ENCODE data around the gene IL3. TPM values are rescaled to one million over a fixed set of nuclear protein-coding genes. Genes with fewer than 3 reads are reported as not detected.

The IL3 gene
- total RNA-seq, 1 donor from 2014 or later, result not detected

DNA sequence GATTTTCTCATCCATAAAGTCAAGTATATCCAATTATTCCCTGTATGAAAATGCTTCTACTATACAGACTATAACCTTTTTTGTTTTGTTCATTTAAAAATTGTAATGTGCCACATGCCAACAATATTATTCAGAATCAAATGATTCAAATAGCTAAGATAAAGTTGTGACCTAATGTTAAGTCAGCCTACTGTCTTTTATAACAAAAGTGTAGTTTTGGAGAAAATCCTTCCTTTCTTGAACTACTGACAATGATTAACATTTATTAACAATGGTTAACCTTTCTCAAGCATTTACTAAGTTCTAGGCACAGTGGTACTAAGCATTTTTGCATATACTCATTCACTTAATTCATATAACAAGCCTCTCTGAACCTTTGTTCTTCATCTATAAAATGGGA lies 38.2 kb downstream of the IL3 start:
- no peak overlapping the region for H3K4me2 ChIP-seq (ENCODE audit: low read length)
- H3K27me3 ChIP-seq (ENCODE audit: insufficient read depth, low read length), result no peaks in the 10 kb centered on the region
- TF ChIP-seq, protein P1, sequence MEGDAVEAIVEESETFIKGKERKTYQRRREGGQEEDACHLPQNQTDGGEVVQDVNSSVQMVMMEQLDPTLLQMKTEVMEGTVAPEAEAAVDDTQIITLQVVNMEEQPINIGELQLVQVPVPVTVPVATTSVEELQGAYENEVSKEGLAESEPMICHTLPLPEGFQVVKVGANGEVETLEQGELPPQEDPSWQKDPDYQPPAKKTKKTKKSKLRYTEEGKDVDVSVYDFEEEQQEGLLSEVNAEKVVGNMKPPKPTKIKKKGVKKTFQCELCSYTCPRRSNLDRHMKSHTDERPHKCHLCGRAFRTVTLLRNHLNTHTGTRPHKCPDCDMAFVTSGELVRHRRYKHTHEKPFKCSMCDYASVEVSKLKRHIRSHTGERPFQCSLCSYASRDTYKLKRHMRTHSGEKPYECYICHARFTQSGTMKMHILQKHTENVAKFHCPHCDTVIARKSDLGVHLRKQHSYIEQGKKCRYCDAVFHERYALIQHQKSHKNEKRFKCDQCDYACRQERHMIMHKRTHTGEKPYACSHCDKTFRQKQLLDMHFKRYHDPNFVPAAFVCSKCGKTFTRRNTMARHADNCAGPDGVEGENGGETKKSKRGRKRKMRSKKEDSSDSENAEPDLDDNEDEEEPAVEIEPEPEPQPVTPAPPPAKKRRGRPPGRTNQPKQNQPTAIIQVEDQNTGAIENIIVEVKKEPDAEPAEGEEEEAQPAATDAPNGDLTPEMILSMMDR (IDR thresholded peaks at IDR 0.05; ENCODE audit: insufficient read depth, low read depth, low read length), result no peak
- TF ChIP-seq EZH2 (IDR thresholded peaks at IDR 0.05; ENCODE audit: insufficient read depth, low read length), result no peak
- no peak overlapping the region for H3K9ac ChIP-seq (ENCODE audit: low read length)
- peaks cover 33% of the 10 kb centered on the region for H3K4me1 Mint-ChIP-seq (ENCODE audit: low read depth, unreplicated experiment)
- H3K9me3 Mint-ChIP-seq (ENCODE audit: unreplicated experiment), result no peaks in the 10 kb centered on the region
- H3K4me3 Mint-ChIP-seq (ENCODE audit: unreplicated experiment), result no peak overlapping the region
- no peaks in the 10 kb centered on the region for H3K36me3 Mint-ChIP-seq (ENCODE audit: low read depth, unreplicated experiment)
- no peaks in the 10 kb centered on the region for H3K9me3 ChIP-seq (ENCODE audit: insufficient read depth, low read depth, low read length)
- no peak overlapping the region for H2AFZ ChIP-seq (ENCODE audit: low read depth, low read length)
- H4K20me1 ChIP-seq (ENCODE audit: insufficient read depth, low read length), result no peaks in the 10 kb centered on the region
- DNase-seq (ENCODE audit: low read depth) (peak; percentile 22), FAIRE-seq (no peak)
- H3K4me1 ChIP-seq (ENCODE audit: insufficient read depth, low read length), result peaks cover 53% of the 10 kb centered on the region
- H3K27ac ChIP-seq (ENCODE audit: low read depth, low read length), result peak overlapping the region; percentile 24
- H3K27ac Mint-ChIP-seq (ENCODE audit: unreplicated experiment), result no peak overlapping the region
- no peak overlapping the region for H3K4me3 ChIP-seq (ENCODE audit: insufficient read depth, low read depth, low read length)
- peaks cover 12% of the 10 kb centered on the region for H3K27me3 Mint-ChIP-seq (ENCODE audit: low read depth, unreplicated experiment)
- no peaks in the 10 kb centered on the region for H3K79me2 ChIP-seq (ENCODE audit: insufficient read depth, low read length)
- no peaks in the 10 kb centered on the region for H3K36me3 ChIP-seq (ENCODE audit: insufficient read depth, low read length)

DNA sequence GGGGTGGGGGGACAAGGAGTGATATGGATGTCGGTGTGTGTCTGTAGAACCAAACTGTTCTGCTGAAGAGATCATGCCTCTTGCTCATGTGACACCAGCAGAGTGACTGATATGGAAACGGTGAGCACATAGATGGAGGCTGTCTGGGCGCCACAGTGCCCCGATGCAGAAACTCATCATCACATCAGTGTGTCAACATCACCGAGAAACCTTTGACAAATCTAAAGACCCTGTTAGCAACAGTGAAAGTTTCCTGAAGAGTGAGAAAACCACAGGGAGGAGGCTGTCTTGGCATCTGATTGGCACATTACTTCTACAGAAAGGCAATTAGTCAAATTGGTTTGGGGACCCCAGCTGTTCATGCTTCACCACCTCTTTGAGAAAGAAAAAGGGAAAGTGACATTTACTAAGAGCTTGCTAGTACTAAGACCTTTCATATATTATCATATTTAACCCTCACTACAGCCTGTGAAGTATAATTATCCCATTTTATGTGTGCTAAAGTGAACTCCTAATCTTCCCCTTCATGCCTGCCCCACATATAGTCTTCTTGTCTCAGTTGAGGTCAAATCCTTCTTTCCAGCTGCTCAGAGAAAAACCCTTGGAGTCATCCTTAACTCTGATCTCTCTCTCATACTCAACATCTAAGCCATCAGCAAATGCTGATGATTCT lies 38.8 kb downstream of the IL3 start:
- no peak overlapping the region for H3K4me3 ChIP-seq (ENCODE audit: insufficient read depth, low read depth, low read length)
- no peak overlapping the region for H2AFZ ChIP-seq (ENCODE audit: low read depth, low read length)
- no peaks in the 10 kb centered on the region for H4K20me1 ChIP-seq (ENCODE audit: insufficient read depth, low read length)
- H3K9ac ChIP-seq (ENCODE audit: low read length), result no peak overlapping the region
- H3K27me3 Mint-ChIP-seq (ENCODE audit: low read depth, unreplicated experiment), result peaks cover 12% of the 10 kb centered on the region
- no peak for FAIRE-seq
- no peaks in the 10 kb centered on the region for H3K27me3 ChIP-seq (ENCODE audit: insufficient read depth, low read length)
- H3K4me1 ChIP-seq (ENCODE audit: insufficient read depth, low read length), result peaks cover 53% of the 10 kb centered on the region
- no peaks in the 10 kb centered on the region for H3K9me3 ChIP-seq (ENCODE audit: insufficient read depth, low read depth, low read length)
- no peak overlapping the region for H3K27ac Mint-ChIP-seq (ENCODE audit: unreplicated experiment)
- H3K36me3 Mint-ChIP-seq (ENCODE audit: low read depth, unreplicated experiment), result no peaks in the 10 kb centered on the region
- TF ChIP-seq, protein P1 (IDR thresholded peaks at IDR 0.05; ENCODE audit: insufficient read depth, low read depth, low read length), result no peak
- TF ChIP-seq EZH2 (IDR thresholded peaks at IDR 0.05; ENCODE audit: insufficient read depth, low read length), result no peak
- H3K27ac ChIP-seq (ENCODE audit: low read depth, low read length), result peak overlapping the region; percentile 24
- no peak overlapping the region for H3K4me2 ChIP-seq (ENCODE audit: low read length)
- H3K4me1 Mint-ChIP-seq (ENCODE audit: low read depth, unreplicated experiment), result peaks cover 34% of the 10 kb centered on the region
- no peaks in the 10 kb centered on the region for H3K9me3 Mint-ChIP-seq (ENCODE audit: unreplicated experiment)
- no peak for DNase-seq (ENCODE audit: low read depth)
- no peak overlapping the region for H3K4me3 Mint-ChIP-seq (ENCODE audit: unreplicated experiment)
- no peaks in the 10 kb centered on the region for H3K79me2 ChIP-seq (ENCODE audit: insufficient read depth, low read length)
- H3K36me3 ChIP-seq (ENCODE audit: insufficient read depth, low read length), result no peaks in the 10 kb centered on the region

DNA sequence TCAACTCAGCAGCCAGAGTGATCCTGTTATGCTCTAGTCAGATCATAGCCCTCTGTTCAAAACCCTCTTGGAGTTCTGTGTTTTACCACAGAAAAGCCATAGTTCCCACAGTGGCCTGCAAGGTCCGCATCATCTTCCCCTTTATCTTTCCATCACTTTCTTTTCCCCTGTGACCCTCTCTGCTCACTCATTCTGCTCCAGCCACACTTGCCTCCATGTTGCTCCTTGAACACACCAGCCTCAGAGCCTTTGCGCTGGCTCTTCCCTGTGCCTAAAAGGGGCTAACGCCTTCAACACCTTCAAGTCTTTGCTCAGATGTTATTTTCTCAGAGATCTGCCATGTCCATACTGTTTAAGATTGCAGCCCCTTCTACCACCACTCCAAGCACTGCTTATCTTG lies 39.5 kb downstream of the IL3 start:
- TF ChIP-seq EZH2 (IDR thresholded peaks at IDR 0.05; ENCODE audit: insufficient read depth, low read length), result no peak
- TF ChIP-seq, protein P1 (IDR thresholded peaks at IDR 0.05; ENCODE audit: insufficient read depth, low read depth, low read length), result no peak
- H3K9me3 ChIP-seq (ENCODE audit: insufficient read depth, low read depth, low read length), result no peaks in the 10 kb centered on the region
- H3K79me2 ChIP-seq (ENCODE audit: insufficient read depth, low read length), result no peaks in the 10 kb centered on the region
- no peaks in the 10 kb centered on the region for H3K9me3 Mint-ChIP-seq (ENCODE audit: unreplicated experiment)
- H3K4me2 ChIP-seq (ENCODE audit: low read length), result no peak overlapping the region
- H3K4me1 Mint-ChIP-seq (ENCODE audit: low read depth, unreplicated experiment), result peaks cover 29% of the 10 kb centered on the region
- FAIRE-seq (no peak), DNase-seq (ENCODE audit: low read depth) (no peak)
- no peak overlapping the region for H2AFZ ChIP-seq (ENCODE audit: low read depth, low read length)
- H3K4me3 ChIP-seq (ENCODE audit: insufficient read depth, low read depth, low read length), result no peak overlapping the region
- H3K36me3 ChIP-seq (ENCODE audit: insufficient read depth, low read length), result no peaks in the 10 kb centered on the region
- no peaks in the 10 kb centered on the region for H3K36me3 Mint-ChIP-seq (ENCODE audit: low read depth, unreplicated experiment)
- no peak overlapping the region for H3K9ac ChIP-seq (ENCODE audit: low read length)
- H3K27me3 ChIP-seq (ENCODE audit: insufficient read depth, low read length), result no peaks in the 10 kb centered on the region
- H3K4me3 Mint-ChIP-seq (ENCODE audit: unreplicated experiment), result no peak overlapping the region
- H3K27ac ChIP-seq (ENCODE audit: low read depth, low read length), result no peak overlapping the region
- no peaks in the 10 kb centered on the region for H4K20me1 ChIP-seq (ENCODE audit: insufficient read depth, low read length)
- peaks cover 12% of the 10 kb centered on the region for H3K27me3 Mint-ChIP-seq (ENCODE audit: low read depth, unreplicated experiment)
- H3K4me1 ChIP-seq (ENCODE audit: insufficient read depth, low read length), result peaks cover 52% of the 10 kb centered on the region
- no peak overlapping the region for H3K27ac Mint-ChIP-seq (ENCODE audit: unreplicated experiment)
